Ovary (tissue), 9 donors: Measurements from ENCODE around the gene LIN9. TPM values are rescaled to one million over a fixed set of nuclear protein-coding genes. Genes with fewer than 3 reads are reported as not detected.

Source experiments
- DNase-seq, 5 donors: peaks; one replicate each; pipeline ENCODE4 v3.0.0-alpha.2; 2019 to 2020
- H3K27ac ChIP-seq, 2 donors: fragments of 200-600 bp; one replicate each; pipeline versions ENCODE4 v1.5.1 to v1.8.0; 2019 to 2022
- H3K27me3 ChIP-seq: fragments of 200-600 bp; one replicate; pipeline ENCODE4 v1.8.0; 2022
- H3K36me3 ChIP-seq: fragments of 200-600 bp; sonication (generic); one replicate; pipeline ENCODE4 v1.5.1; 2019
- H3K4me1 ChIP-seq: one replicate; pipeline ENCODE4 v1.8.1; 2013; ENCODE audit warnings: mild to moderate bottlenecking, moderate library complexity; ENCODE audit not compliant: insufficient read depth
- H3K4me3 ChIP-seq: fragments of 200-600 bp; sonication (generic); one replicate; pipeline ENCODE4 v1.5.1; 2017
- H3K9me3 ChIP-seq, 2 donors: fragments of 200-600 bp in 1 of 2; sonication (generic) in 1 of 2; one replicate each; pipeline versions ENCODE4 v1.5.1 to v1.8.1; 2013 to 2019; ENCODE audit warnings: mild to moderate bottlenecking in 1 of 2, moderate library complexity in 1 of 2
- CTCF ChIP-seq, 3 donors: fragments of 450-650 bp in 2 of 3; fragments of 200-600 bp in 1 of 3; IDR thresholded peaks; one replicate each; pipeline versions ENCODE4 v1.5.1 to v1.8.0; 2016 to 2022; ENCODE audit warnings: antibody characterized with exemption in 3 of 3, mild to moderate bottlenecking in 1 of 3
- EP300 ChIP-seq: sonication (generic); formaldehyde crosslinking; IDR thresholded peaks from one replicate; pipeline ENCODE4 v1.6.1; 2017; ENCODE audit warnings: antibody characterized with exemption
- POLR2A ChIP-seq: fragments of 450-650 bp; IDR thresholded peaks from one replicate; pipeline ENCODE4 v1.6.1; 2017; ENCODE audit warnings: antibody characterized with exemption, mild to moderate bottlenecking, moderate library complexity
- WGBS, 3 donors: extraction: QIAGEN DNeasy Blood & Tissue Kit in 1 of 3; methylation state at CpG; one replicate each; pipeline versions ENCODE4 v1.1.5 to v1.1.7; 2013 to 2017; 5-methylcytosine and 5-hydroxymethylcytosine counted together
- intact Hi-C, 4 donors: fragments of 100-400 bp; cut with DNase I; formaldehyde crosslinking; loops; one replicate each; pipeline versions ENCODE4 v1.11.0 to v1.15.1; 2022 to 2023
- polyA plus RNA-seq, 2 donors: library from polyadenylated mRNA; stranded (reverse); fragments of 200-250 nt in 1 of 2; fragments of 350-450 nt in 1 of 2; fragmentation: Illumina TruSeq in 1 of 2; extraction: RNeasy Lipid Tissue Mini Kit (QIAGEN cat#74804) in 1 of 2; gene quantifications; one replicate each; pipeline ENCODE4 v1.2.3, GENCODE V29; 2013 to 2014
- total RNA-seq, 7 donors: library from RNA; depleted of rRNA in 2 of 7; stranded (reverse); fragments of >200 nt in 2 of 7; fragmentation: NEBNext Ultra II Directional in 3 of 7; extraction: Animal tissue kit (Norgen Biotek cat#: 25700) in 3 of 7; gene quantifications; one replicate each; pipeline versions ENCODE4 v1.1.0 to v1.2.4, GENCODE V29; 2016 to 2023
- donor health status: DM: no; HTN: no; CAD: no; lungs with moderate emphysema.
- donor health status: DM: no; HTN: no; CAD: no.
- donor health status: Bipolar disorder and iron deficiency.
- donor health status: DM: yes; HTN: yes; CAD: no.
- donor health status: DM: no; HTN: no; CAD: no.
- donor health status: DM: yes; HTN: yes; CAD: no.

Gene LIN9
- total and polyA plus RNA-seq, 9 donors, result 3.1 to 8.6 (median 4.3) TPM

- no peak for DNase-seq
- TF ChIP-seq EP300 (no peak), CTCF (IDR thresholded peaks at IDR 0.05) (no peak), POLR2A (no peak)
- 89 to 93% (median 92%) methylated on average over 5 of the region's 5 CpGs for WGBS, 3 donors
- Histone ChIP-seq H3K27me3 (no peaks in the 10 kb centered on the region), H3K27ac (no peak overlapping the region), H3K36me3 (no peaks in the 10 kb centered on the region), H3K4me3 (no peak overlapping the region), H3K4me1 (no peaks in the 10 kb centered on the region), H3K9me3 (no peaks in the 10 kb centered on the region)
- intact Hi-C loops, result no loop called here
These were observed 3.8 kb downstream of the LIN9 start for GRCh38 chr1:226305184-226305583.

GRCh38 chr1:226304291-226304955 is 4.5 kb downstream of the LIN9 start:
- WGBS, 3 donors, result 90 to 94% (median 93%) methylated on average over 4 of the region's 4 CpGs
- Histone ChIP-seq H3K27ac (no peak overlapping the region), H3K4me1 (no peaks in the 10 kb centered on the region), H3K27me3 (no peaks in the 10 kb centered on the region), H3K4me3 (no peak overlapping the region), H3K9me3 (no peaks in the 10 kb centered on the region), H3K36me3 (no peaks in the 10 kb centered on the region)
- no peak for DNase-seq
- intact Hi-C loops, result no loop called here
- TF ChIP-seq CTCF (IDR thresholded peaks at IDR 0.05) (no peak), EP300 (no peak), POLR2A (no peak)

- Histone ChIP-seq H3K36me3 (no peaks in the 10 kb centered on the region), H3K4me3 (no peak overlapping the region), H3K27ac (no peak overlapping the region), H3K27me3 (no peaks in the 10 kb centered on the region), H3K4me1 (no peaks in the 10 kb centered on the region), H3K9me3 (no peaks in the 10 kb centered on the region)
- intact Hi-C loops, result no loop called here
- no peak for DNase-seq
- 90 to 96% (median 96%) methylated on average over 1 of the region's 1 CpG for WGBS, 3 donors
- TF ChIP-seq EP300 (no peak), POLR2A (no peak), CTCF (IDR thresholded peaks at IDR 0.05) (no peak)
These were observed 6.2 kb downstream of the LIN9 start for GRCh38 chr1:226302731-226303130.

GRCh38 chr1:226296911-226297310 is 12.1 kb downstream of the LIN9 start:
- intact Hi-C loops, result no loop called here

More at GRCh38 chr1:226296911-226297310, 12.1 kb downstream of the LIN9 start:
- Histone ChIP-seq H3K4me1 (no peaks in the 10 kb centered on the region), H3K27me3 (no peaks in the 10 kb centered on the region), H3K9me3 (no peaks in the 10 kb centered on the region), H3K27ac (no peak overlapping the region), H3K4me3 (no peak overlapping the region), H3K36me3 (no peaks in the 10 kb centered on the region)
- DNase-seq, result no peak
- TF ChIP-seq EP300 (no peak), POLR2A (no peak), CTCF (IDR thresholded peaks at IDR 0.05) (no peak)
- 91 to 96% (median 95%) methylated on average over 5 of the region's 5 CpGs for WGBS, 3 donors
